ENCODE measurements around the gene ANO7. TPM values are rescaled to one million over a fixed set of nuclear protein-coding genes. Genes with fewer than 3 reads are reported as not detected.

Gene ANO7
- total and polyA plus RNA-seq, 11 donors = 0.67 to 3.0 (median 1.1) TPM

DNA sequence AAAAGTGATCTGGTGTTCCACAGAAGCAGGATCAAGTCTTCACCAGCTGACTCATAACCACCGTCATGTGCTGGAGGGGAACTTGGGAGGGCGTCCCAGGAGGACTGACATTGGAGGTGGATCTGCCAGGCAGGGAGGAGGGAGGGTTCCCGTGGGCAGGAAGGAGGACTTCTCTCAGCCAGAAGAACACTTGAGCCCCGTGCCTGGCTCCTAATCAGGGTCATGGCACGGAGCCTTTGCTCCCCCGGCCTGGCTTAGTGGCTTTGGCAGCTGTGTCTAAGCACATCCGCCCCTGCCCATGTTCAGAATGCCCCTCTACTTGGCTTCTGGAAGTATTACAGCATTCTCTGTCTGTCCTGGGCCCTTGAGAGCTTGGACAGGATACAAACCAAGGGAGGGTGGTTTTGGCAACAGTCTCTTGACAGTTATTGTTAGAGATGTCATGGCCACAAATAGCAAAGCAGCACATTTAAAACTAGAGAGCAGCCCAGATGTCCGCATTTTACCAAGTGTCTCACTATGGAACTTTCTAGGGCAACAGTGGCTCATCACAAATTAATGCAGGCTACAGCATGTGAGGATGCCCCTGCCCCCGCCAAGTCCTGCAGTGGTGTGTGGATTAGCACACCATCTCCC, 26.7 kb upstream of the ANO7 start:
- DNase-seq (peak; percentile 79 to 90 (median 83)), ATAC-seq (peak; percentile 94 to 96 (median 96))
- TF ChIP-seq POLR2A (IDR thresholded peaks at IDR 0.05) = no peak
- TF ChIP-seq, protein P1, sequence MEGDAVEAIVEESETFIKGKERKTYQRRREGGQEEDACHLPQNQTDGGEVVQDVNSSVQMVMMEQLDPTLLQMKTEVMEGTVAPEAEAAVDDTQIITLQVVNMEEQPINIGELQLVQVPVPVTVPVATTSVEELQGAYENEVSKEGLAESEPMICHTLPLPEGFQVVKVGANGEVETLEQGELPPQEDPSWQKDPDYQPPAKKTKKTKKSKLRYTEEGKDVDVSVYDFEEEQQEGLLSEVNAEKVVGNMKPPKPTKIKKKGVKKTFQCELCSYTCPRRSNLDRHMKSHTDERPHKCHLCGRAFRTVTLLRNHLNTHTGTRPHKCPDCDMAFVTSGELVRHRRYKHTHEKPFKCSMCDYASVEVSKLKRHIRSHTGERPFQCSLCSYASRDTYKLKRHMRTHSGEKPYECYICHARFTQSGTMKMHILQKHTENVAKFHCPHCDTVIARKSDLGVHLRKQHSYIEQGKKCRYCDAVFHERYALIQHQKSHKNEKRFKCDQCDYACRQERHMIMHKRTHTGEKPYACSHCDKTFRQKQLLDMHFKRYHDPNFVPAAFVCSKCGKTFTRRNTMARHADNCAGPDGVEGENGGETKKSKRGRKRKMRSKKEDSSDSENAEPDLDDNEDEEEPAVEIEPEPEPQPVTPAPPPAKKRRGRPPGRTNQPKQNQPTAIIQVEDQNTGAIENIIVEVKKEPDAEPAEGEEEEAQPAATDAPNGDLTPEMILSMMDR (IDR thresholded peaks at IDR 0.05) = peak in 1 of 12 donors; percentile 12
- 5 to 17% (median 12%) methylated on average over 8 to 9 of the region's 9 CpGs for WGBS, 4 donors
- Histone ChIP-seq H3K36me3 (peaks cover 0 to 79% (median 70%) of the 10 kb centered on the region in 9 donors), H3K27me3 (no peaks in the 10 kb centered on the region), H3K9me3 (no peaks in the 10 kb centered on the region), H3K4me3 (no peak overlapping the region), H3K4me1 (peaks cover 0 to 26% (median 18%) of the 10 kb centered on the region in 12 donors), H3K27ac (peak overlapping the region; percentile 14 to 88 (median 78))
- intact Hi-C loops (cut with DNase I) = loop anchor here in 2 of 10 donors (1.0 to 5.0 kb wide), 2 partner anchors 11 to 59 kb away; partner anchors contain the start of genes MTERF4 (in 1 of the 2) and PPP1R7 (in 1 of the 2)

DNA sequence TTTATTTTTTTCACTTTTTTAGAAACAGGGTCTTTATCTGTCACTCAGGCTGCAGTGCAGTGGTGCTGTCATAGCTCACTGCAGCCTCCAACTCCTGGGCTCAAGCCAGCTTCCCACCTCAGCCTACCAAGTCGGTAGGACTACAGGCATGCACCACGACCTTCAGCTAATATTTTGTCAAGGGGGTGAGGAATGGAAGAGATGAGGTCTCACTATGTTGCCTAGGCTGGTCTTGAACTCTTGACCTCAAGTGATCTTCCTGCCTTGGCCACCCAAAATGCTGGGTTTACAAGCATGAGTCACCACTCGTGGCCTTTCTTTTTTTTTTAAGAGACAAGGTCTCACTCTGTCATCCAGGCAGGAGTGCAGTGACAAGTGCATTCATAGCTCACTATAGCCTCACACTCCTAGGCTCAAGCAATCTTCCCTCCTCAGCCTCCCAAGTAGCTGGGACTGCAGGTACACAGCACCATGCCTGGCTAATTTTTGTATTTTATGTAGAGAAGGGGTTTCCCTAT, 24.8 kb upstream of the ANO7 start:
- Histone ChIP-seq H3K36me3 (peaks cover 0 to 84% (median 73%) of the 10 kb centered on the region in 9 donors), H3K4me3 (no peak overlapping the region), H3K4me1 (peaks cover 0 to 26% (median 18%) of the 10 kb centered on the region in 12 donors), H3K27ac (no peak overlapping the region), H3K9me3 (no peaks in the 10 kb centered on the region), H3K27me3 (no peaks in the 10 kb centered on the region)
- DNase-seq = no peak
- intact Hi-C loops (cut with DNase I) = loop anchor here in 1 of 10 donors (5.0 kb wide), 1 partner anchor 61 kb away; the partner anchor contains the start of gene MTERF4
- no peak for ATAC-seq
- WGBS, 4 donors = 64 to 73% (median 68%) methylated on average over 3 of the region's 3 CpGs
- TF ChIP-seq, protein P1 (IDR thresholded peaks at IDR 0.05) = no peak
- TF ChIP-seq POLR2A (IDR thresholded peaks at IDR 0.05) = no peak

DNA sequence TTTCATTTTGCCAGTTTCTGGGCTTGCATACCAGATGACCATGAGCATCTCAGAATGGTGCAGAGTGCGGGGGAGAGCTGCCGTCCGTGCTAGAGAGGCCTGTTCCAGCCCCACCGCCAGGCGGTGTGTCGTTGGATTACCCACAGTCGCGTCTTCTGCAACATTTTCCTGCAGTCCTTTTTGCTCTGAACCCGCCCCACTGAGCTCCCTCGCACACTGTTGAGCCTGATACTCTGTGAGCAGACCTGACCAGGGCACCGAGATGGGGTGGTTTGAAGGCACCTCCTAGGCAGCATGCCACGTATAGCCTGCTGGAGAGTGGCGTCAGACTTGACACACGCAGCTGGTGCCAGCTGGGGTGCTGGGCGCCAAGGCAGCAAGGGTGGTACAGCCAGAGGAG, 20.1 kb upstream of the ANO7 start:
- peaks cover 9 to 98% (median 86%) of the 10 kb centered on the region in 9 donors for H3K36me3 ChIP-seq
- intact Hi-C loops (cut with DNase I) = no loop called here
- peak in 2 of 4 donors; percentile 29 to 51 for ATAC-seq

DNA sequence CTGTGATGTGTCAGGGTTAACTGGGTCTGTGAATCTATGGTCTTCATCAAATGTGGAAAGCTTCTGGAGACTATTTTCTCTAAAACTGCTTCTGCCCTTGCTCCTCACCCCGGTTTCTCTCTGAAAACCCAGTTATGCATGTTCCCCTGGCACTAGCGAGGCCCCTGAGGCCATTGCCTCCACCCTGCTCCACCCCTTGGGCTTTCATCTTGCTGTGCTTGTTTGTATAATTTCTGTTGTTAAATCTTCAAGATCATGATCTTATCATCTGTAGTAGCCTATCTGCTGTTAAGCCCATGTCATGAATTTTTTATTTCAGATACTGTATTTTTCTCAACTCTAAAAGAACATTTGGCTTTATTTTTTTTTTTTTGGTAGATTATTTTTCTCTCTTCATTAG, 14.9 kb upstream of the ANO7 start:
- ATAC-seq (no peak), DNase-seq (no peak)
- Histone ChIP-seq H3K9me3 (peaks cover 0 to 22% (median 13%) of the 10 kb centered on the region in 12 donors), H3K27ac (no peak overlapping the region), H3K36me3 (peaks cover 9 to 89% (median 79%) of the 10 kb centered on the region in 9 donors), H3K4me3 (no peak overlapping the region), H3K27me3 (no peaks in the 10 kb centered on the region), H3K4me1 (no peaks in the 10 kb centered on the region)
- no peak for TF ChIP-seq POLR2A (IDR thresholded peaks at IDR 0.05)
- TF ChIP-seq, protein P1 (IDR thresholded peaks at IDR 0.05) = no peak
- intact Hi-C loops (cut with DNase I) = no loop called here
- 90 to 97% (median 94%) methylated on average over 2 of the region's 2 CpGs for WGBS, 4 donors

More for the DNA sequence above, 20.1 kb upstream of the ANO7 start:
- H3K27me3 ChIP-seq = no peaks in the 10 kb centered on the region
- peaks cover 0 to 22% (median 13%) of the 10 kb centered on the region in 12 donors for H3K9me3 ChIP-seq
- TF ChIP-seq POLR2A (IDR thresholded peaks at IDR 0.05) = no peak
- TF ChIP-seq, protein P1 (IDR thresholded peaks at IDR 0.05) = no peak
- 94 to 95% (median 95%) methylated on average over 13 to 15 of the region's 15 CpGs for WGBS, 4 donors
- DNase-seq = no peak
- H3K4me3 ChIP-seq = no peak overlapping the region
- H3K27ac ChIP-seq = no peak overlapping the region
- peaks cover 0 to 4% (median 0%) of the 10 kb centered on the region in 12 donors for H3K4me1 ChIP-seq
